DMS153 treated with DMSO at 0.1 percent for 48 hours (cell line): ENCODE results near the gene SLC26A6.

Experiments
- DNase-seq: peaks from one replicate; lab custom pipeline; 2025; ENCODE audit not compliant: unreplicated experiment; lab: John Stamatoyannopoulos, UW

The SLC26A6 gene

GRCh38 chr3:48599509-48600285 lies 35.6 kb downstream of the SLC26A6 start:
- DNase-seq, result no peak

GRCh38 chr3:48599077-48599501 lies 36.2 kb downstream of the SLC26A6 start:
- no peak for DNase-seq

- DNase-seq, result no peak
Observed at GRCh38 chr3:48598323-48599076, 36.8 kb downstream of the SLC26A6 start.

- DNase-seq, result no peak
Observed at GRCh38 chr3:48597408-48597800, 37.9 kb downstream of the SLC26A6 start.

GRCh38 chr3:48596676-48597407 lies 38.4 kb downstream of the SLC26A6 start:
- no peak for DNase-seq

GRCh38 chr3:48596157-48596556 lies 39.1 kb downstream of the SLC26A6 start:
- DNase-seq, result no peak

GRCh38 chr3:48595526-48596121 lies 39.6 kb downstream of the SLC26A6 start:
- no peak for DNase-seq

GRCh38 chr3:48595075-48595525 lies 40.2 kb downstream of the SLC26A6 start, which contains the start of gene COL7A1:
COL7A1 (minus strand) TSS chr3:48595329; CDS start chr3:48595159, 170 bp downstream.
- no peak for DNase-seq

GRCh38 chr3:48594417-48595049 lies 40.7 kb downstream of the SLC26A6 start:
- no peak for DNase-seq

GRCh38 chr3:48593337-48593736 lies 41.9 kb downstream of the SLC26A6 start:
- no peak for DNase-seq

- DNase-seq, result no peak
Observed at GRCh38 chr3:48592519-48593087, 42.7 kb downstream of the SLC26A6 start.

- DNase-seq, result no peak
Observed at GRCh38 chr3:48591886-48592518, 43.3 kb downstream of the SLC26A6 start.

- no peak for DNase-seq
Observed at GRCh38 chr3:48591436-48591835, 43.8 kb downstream of the SLC26A6 start.

GRCh38 chr3:48588230-48588629 lies 47.0 kb downstream of the SLC26A6 start:
- DNase-seq, result no peak

GRCh38 chr3:48587686-48588085 lies 47.6 kb downstream of the SLC26A6 start:
- no peak for DNase-seq

GRCh38 chr3:48585411-48585810 lies 49.9 kb downstream of the SLC26A6 start:
- no peak for DNase-seq

GRCh38 chr3:48584836-48585235 lies 50.4 kb downstream of the SLC26A6 start:
- no peak for DNase-seq

GRCh38 chr3:48581621-48582481 lies 53.4 kb downstream of the SLC26A6 start:
- DNase-seq, result no peak

- no peak for DNase-seq
Observed at GRCh38 chr3:48576647-48577046, 58.6 kb downstream of the SLC26A6 start.
